SU-DHL-6 (cell line): ENCODE data around the gene DCTN1.
"Not testable (repeated sequence)": the region's sequence is repeated elsewhere in the genome, so short reads cannot be mapped to it uniquely, and the experiment has no call there.

Source experiments
- H2AFZ ChIP-seq: fragments of 200-600 bp; sonication (generic); 2 replicates; pipeline ENCODE4 v1.6.1; 2014; ENCODE audit warnings: low read depth, mild to moderate bottlenecking, moderate library complexity, mixed read lengths, antibody characterized with exemption, low read length; ENCODE audit not compliant: severe bottlenecking
- H3F3A ChIP-seq: fragments of 200-600 bp; shearing (Covaris generic); 2 replicates; pipeline ENCODE4 v1.6.0; 2016; ENCODE audit warnings: antibody characterized with exemption, mild to moderate bottlenecking; ENCODE audit not compliant: insufficient read depth
- H3K27ac ChIP-seq: fragments of 200-600 bp; sonication (generic); 2 replicates; pipeline ENCODE4 v1.5.1; 2016; ENCODE audit warnings: low read depth, mild to moderate bottlenecking, low read length, moderate library complexity, mixed read lengths
- H3K27me3 ChIP-seq: fragments of 200-600 bp; sonication (generic), shearing (Covaris generic); 2 replicates; pipeline ENCODE4 v1.6.0; 2014; ENCODE audit warnings: mild to moderate bottlenecking, low read length
- H3K36me3 ChIP-seq: fragments of 200-600 bp; sonication (generic); 2 replicates; pipeline ENCODE4 v1.6.1; 2014; ENCODE audit warnings: mild to moderate bottlenecking, low read length, mixed read lengths
- H3K4me2 ChIP-seq: fragments of 300-600, 200-600 bp; shearing (Covaris generic), sonication (generic); 2 replicates; pipeline ENCODE4 v1.6.0; 2014; ENCODE audit warnings: low read length, low read depth, mild to moderate bottlenecking; ENCODE audit not compliant: poor library complexity, severe bottlenecking
- H3K4me3 ChIP-seq: fragments of 200-600 bp; sonication (generic); 2 replicates; pipeline ENCODE4 v1.5.1; 2014; ENCODE audit warnings: antibody characterized with exemption, low read length, mild to moderate bottlenecking, mixed read lengths; ENCODE audit not compliant: insufficient read depth, poor library complexity, severe bottlenecking
- H3K79me2 ChIP-seq: fragments of 200-600 bp; sonication (generic); 2 replicates; pipeline ENCODE4 v1.6.1; 2014; ENCODE audit warnings: mild to moderate bottlenecking, low read length, moderate library complexity; ENCODE audit not compliant: insufficient read depth
- H3K9ac ChIP-seq: fragments of 200-600 bp; sonication (generic); 2 replicates; pipeline ENCODE4 v1.7.0; 2014; ENCODE audit warnings: mild to moderate bottlenecking, low read length
- H3K9me2 ChIP-seq: fragments of 200-600 bp; sonication (generic); replicated peaks from 2 replicates; pipeline ENCODE4 v1.6.1; 2014; ENCODE audit warnings: low read length; ENCODE audit not compliant: insufficient read depth
- H3K9me3 ChIP-seq: fragments of 200-600 bp; sonication (generic); 2 replicates; pipeline ENCODE4 v1.6.1; 2014; ENCODE audit warnings: low read length, mixed read lengths; ENCODE audit not compliant: insufficient read depth
- H4K20me1 ChIP-seq: fragments of 200-600 bp; sonication (generic); 2 replicates; pipeline ENCODE4 v1.6.1; 2014; ENCODE audit warnings: low read depth, mild to moderate bottlenecking, antibody characterized with exemption, low read length, moderate library complexity, mixed read lengths
- EZH2phosphoT487 ChIP-seq: fragments of 200-600 bp; sonication (generic), shearing (Covaris generic); conservative IDR thresholded peaks from 2 replicates; pipeline ENCODE4 v1.6.1; 2018; ENCODE audit warnings: mild to moderate bottlenecking, antibody characterized with exemption, low read length, moderate library complexity, mixed read lengths
- TF ChIP-seq, protein P1 (sequence below): fragments of 200-600 bp; sonication (generic); IDR thresholded peaks from one replicate; pipeline ENCODE4 v1.5.1; 2017; ENCODE audit warnings: antibody characterized with exemption, mild to moderate bottlenecking, low read length, moderate library complexity; ENCODE audit not compliant: insufficient read depth, poor library complexity, severe bottlenecking

DCTN1 gene

GRCh38 chr2:74343316-74343715 lies 36.8 kb downstream of the DCTN1 start, which contains the start of gene SLC4A5:
TSS of gene SLC4A5 (minus strand) at chr2:74343416. CDS start at chr2:74315023, 28,393 bp downstream.
- no peak within 1 kb of the TSS for H2AFZ ChIP-seq
- no peaks in the 10 kb centered on the region for H4K20me1 ChIP-seq
- H3K27me3 ChIP-seq: no peaks in the 10 kb centered on the region
- H3K79me2 ChIP-seq: no peaks in the 10 kb centered on the region
- no peak within 1 kb of the TSS for H3K4me2 ChIP-seq
- H3K4me3 ChIP-seq: no peak within 1 kb of the TSS
- H3K9me2 ChIP-seq: no peaks in the 10 kb centered on the region
- no peaks in the 10 kb centered on the region for H3F3A ChIP-seq
- no peak for TF ChIP-seq EZH2phosphoT487
- TF ChIP-seq, protein P1, sequence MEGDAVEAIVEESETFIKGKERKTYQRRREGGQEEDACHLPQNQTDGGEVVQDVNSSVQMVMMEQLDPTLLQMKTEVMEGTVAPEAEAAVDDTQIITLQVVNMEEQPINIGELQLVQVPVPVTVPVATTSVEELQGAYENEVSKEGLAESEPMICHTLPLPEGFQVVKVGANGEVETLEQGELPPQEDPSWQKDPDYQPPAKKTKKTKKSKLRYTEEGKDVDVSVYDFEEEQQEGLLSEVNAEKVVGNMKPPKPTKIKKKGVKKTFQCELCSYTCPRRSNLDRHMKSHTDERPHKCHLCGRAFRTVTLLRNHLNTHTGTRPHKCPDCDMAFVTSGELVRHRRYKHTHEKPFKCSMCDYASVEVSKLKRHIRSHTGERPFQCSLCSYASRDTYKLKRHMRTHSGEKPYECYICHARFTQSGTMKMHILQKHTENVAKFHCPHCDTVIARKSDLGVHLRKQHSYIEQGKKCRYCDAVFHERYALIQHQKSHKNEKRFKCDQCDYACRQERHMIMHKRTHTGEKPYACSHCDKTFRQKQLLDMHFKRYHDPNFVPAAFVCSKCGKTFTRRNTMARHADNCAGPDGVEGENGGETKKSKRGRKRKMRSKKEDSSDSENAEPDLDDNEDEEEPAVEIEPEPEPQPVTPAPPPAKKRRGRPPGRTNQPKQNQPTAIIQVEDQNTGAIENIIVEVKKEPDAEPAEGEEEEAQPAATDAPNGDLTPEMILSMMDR: no peak
- H3K9me3 ChIP-seq: no peaks in the 10 kb centered on the region
- H3K9ac ChIP-seq: no peak within 1 kb of the TSS
- no peak within 1 kb of the TSS for H3K27ac ChIP-seq
- H3K36me3 ChIP-seq: no peaks in the 10 kb centered on the region

DNA sequence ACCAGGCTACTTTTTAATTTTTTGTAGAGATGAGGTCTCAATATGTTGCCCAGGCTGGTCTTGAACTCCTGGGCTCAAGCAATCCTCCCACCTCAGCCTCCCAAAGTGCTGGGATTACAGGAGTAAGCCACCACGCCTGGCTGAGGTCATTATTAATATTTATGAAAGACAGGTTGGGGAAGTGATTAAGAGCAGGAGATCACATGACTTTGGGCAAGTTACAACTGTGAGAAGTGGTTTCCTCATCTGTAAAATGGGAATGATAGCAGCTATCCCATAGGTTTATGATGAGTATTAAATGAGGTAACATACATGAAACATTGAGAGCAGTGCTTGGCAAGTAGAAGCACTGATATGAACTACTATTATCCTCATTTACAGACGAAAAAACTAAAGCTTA lies 43.9 kb downstream of the DCTN1 start:
- H3K9me2 ChIP-seq, H3K9me3 ChIP-seq, H3F3A ChIP-seq, H3K4me3 ChIP-seq, H3K27me3 ChIP-seq, H3K27ac ChIP-seq, H3K79me2 ChIP-seq, H3K4me2 ChIP-seq, H2AFZ ChIP-seq, H4K20me1 ChIP-seq, H3K9ac ChIP-seq, H3K36me3 ChIP-seq: not testable (repeated sequence)

- Histone ChIP-seq H3K27ac (no peak overlapping the region), H3K4me2 (no peak overlapping the region), H3K9ac (no peak overlapping the region), H4K20me1 (no peaks in the 10 kb centered on the region), H3F3A (no peaks in the 10 kb centered on the region), H3K79me2 (no peaks in the 10 kb centered on the region), H3K9me2 (no peaks in the 10 kb centered on the region), H3K9me3 (no peaks in the 10 kb centered on the region), H2AFZ (no peak overlapping the region), H3K4me3 (no peak overlapping the region), H3K27me3 (no peaks in the 10 kb centered on the region), H3K36me3 (no peaks in the 10 kb centered on the region)
- TF ChIP-seq, protein P1: peak; percentile 79
- no peak for TF ChIP-seq EZH2phosphoT487
These were observed 45.2 kb downstream of the DCTN1 start for GRCh38 chr2:74334931-74335333.

DNA sequence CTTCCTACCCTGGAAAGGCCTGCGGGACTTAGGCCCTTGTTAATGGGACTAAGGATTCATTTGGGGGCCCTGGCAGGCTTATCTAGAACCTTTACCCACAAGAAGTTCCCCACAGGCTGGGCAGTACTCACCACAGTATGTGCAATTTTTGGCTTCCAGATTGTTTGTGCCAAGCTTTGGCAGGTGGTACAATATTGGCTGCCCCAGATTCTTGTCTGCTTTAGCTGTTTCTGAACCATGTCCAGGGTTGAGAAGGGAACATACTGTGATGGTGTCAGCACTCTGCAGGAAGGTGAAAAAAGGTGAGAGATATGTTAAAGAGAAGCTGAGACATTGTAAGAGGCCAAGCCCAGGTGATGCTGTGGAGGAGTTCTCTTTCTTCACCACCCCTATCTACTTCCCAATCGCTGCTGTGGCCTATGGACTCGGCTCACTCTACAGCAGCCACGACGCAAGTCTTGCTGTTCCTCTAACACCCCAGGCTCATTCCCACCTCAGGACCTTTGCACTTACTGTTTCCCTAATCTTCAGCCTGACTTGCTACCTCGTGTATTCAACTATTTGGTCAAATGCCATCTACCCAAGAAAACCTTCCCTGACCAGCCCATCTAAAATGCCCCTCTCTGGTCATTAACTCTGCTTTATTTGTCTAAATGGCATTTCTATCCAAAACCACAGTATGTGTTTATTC lies 46.1 kb downstream of the DCTN1 start:
- TF ChIP-seq, protein P1: no peak
- no peak for TF ChIP-seq EZH2phosphoT487
- no peak overlapping the region for H3K4me2 ChIP-seq
- H3K27ac ChIP-seq: no peak overlapping the region

More for the DNA sequence above, 46.1 kb downstream of the DCTN1 start:
- Histone ChIP-seq H3K9ac (no peak overlapping the region), H2AFZ (no peak overlapping the region), H3K4me3 (no peak overlapping the region), H3F3A (no peaks in the 10 kb centered on the region), H3K9me3 (no peaks in the 10 kb centered on the region), H4K20me1 (no peaks in the 10 kb centered on the region), H3K79me2 (no peaks in the 10 kb centered on the region), H3K36me3 (no peaks in the 10 kb centered on the region), H3K27me3 (no peaks in the 10 kb centered on the region), H3K9me2 (no peaks in the 10 kb centered on the region)
